ENCODE results near the gene PAPOLG. TPM values are rescaled to one million over a fixed set of nuclear protein-coding genes. Genes with fewer than 3 reads are reported as not detected.

The PAPOLG gene
- total RNA-seq (2012; rRNA removed) (12.4 and 17.5 TPM in 2 replicates), polyA plus RNA-seq (2012; rRNA removed) (3.4 and 3.5 TPM in 2 replicates), Bru-seq, nascent RNA (percentile 68 among the genes with signal in this experiment), BruChase-seq, experiment 1, labeled RNA remaining after a 6-hour chase (percentile 79 among the genes with signal in this experiment), BruChase-seq, experiment 2, labeled RNA remaining after a 2-hour chase (percentile 73 among the genes with signal in this experiment)
- 0.46 and 0.67 TPM in 2 replicates for polyA plus RNA-seq (2012; cell fraction: cytosol; rRNA removed)
- 1.1 and 7.8 TPM in 2 replicates for polyA plus RNA-seq (2012; cell fraction: nucleus; rRNA removed; ENCODE audit: low replicate concordance)
- long read RNA-seq, full-length matches to known transcripts, result 3 of 4 reads
- long read RNA-seq, partial matches to known transcripts, result 0 of 4 reads
- long read RNA-seq, other reads (novel, unspliced or antisense), result 1 of 4 reads

DNA sequence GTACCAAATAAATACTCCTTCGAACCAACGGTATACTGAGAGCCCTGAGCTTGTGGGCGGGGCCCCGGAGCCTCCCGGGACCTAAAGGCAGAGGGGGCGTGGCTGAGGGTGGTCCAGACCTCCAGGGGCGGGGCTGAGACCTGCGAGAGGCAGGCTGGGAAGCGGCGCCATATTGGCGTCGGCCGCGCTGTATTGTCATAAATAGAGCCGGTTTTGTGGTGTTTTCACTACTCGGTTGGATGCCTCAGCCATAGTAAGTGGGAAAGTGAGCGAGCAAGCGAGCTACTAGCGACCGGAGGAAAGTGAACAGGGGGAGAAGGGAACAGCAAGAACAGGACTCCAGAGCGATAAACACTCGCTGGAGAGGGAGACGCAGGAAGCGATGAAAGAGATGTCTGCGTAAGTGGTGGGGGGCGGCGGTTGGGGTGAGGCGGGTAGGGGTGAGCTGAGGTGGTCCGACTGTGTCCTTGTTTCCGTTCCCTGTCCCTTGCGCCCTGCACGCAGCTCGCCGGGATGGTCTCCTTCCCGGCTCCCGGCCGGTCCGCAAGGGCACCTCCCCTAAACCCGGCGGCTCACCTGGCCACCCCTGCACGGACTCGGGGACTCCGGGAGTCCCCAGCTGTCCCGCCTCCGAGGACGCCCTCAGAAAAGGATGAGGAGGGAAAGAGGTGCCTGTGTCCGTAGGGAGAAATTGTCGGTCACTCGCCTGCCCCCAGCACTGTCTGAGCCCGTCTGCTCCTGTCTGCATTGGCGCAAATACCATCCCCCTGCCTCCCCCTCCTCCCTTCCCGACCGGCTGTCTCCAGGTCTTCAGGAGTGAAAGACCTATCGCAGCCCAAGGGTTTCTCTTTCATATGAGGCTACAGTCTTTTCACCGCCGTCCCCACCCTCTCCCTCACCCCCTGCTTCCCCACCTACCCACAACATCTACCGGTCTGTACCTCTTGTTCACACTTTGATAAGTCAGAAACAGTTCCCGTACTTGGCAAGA, at the start of gene PAPOLG:
PAPOLG (plus strand) TSS at position 172 of the 991 bp plus-strand sequence; CDS start at position 383, 211 bp downstream.
- dilution Hi-C loops (cut with HindIII; ENCODE audit: low sequenced_read_pairs, unreplicated experiment), result no loop called here
- Histone ChIP-seq H3K9ac (ENCODE audit: low read depth, low read length) (peak within 1 kb of the TSS; percentile 98), H3K27me3 (ENCODE audit: control insufficient read depth, insufficient read depth, low read length) (no peaks in the 10 kb centered on the region), H2BK20ac (ENCODE audit: low read depth, low read length) (no peak within 1 kb of the TSS), H3K27ac (ENCODE audit: insufficient read depth, low read length) (peak within 1 kb of the TSS; percentile 90), H3K4me1 (ENCODE audit: control insufficient read depth, insufficient read depth, low read length) (peaks cover 2% of the 10 kb centered on the region; the same call in 1 of the 2 replicates), H4K20me1 (ENCODE audit: insufficient read depth, low read length) (no peaks in the 10 kb centered on the region; the same call in 1 of the 2 replicates), H2BK15ac (ENCODE audit: low read depth, low read length) (0 out of 3 replicates have a peak within 1 kb of the TSS, but pooled peaks have one; percentile 53), H4K5ac (ENCODE audit: low read depth, low read length) (peak within 1 kb of the TSS; percentile 95), H3K4me2 (ENCODE audit: low read depth, low read length) (peak within 1 kb of the TSS; percentile 93), H2AK9ac (replicated peaks; ENCODE audit: low read depth, low read length, poor library complexity) (peak within 1 kb of the TSS; percentile 89), H2BK5ac (ENCODE audit: low read depth, low read length, poor library complexity, severe bottlenecking) (peak within 1 kb of the TSS; percentile 76), H4K91ac (ENCODE audit: insufficient read depth, low read depth, low read length) (peak within 1 kb of the TSS; percentile 88), H4K8ac (ENCODE audit: low read depth in 2 of 2, low read length in 2 of 2) (peak within 1 kb of the TSS; percentile 82 to 96), H3K56ac (ENCODE audit: extremely low read depth, insufficient read depth, low read length) (peak within 1 kb of the TSS; percentile 87; the same call in 1 of the 2 replicates), H3K4me3 (ENCODE audit: insufficient read depth, low read depth, low read length) (peak within 1 kb of the TSS; percentile 96), H2AFZ (replicated peaks; ENCODE audit: low read length, poor library complexity) (peak within 1 kb of the TSS; percentile 95), H3K14ac (replicated peaks; ENCODE audit: low read depth, low read length) (peak within 1 kb of the TSS; percentile 94), H3K9me1 (ENCODE audit: insufficient read depth, low read length) (peaks cover 2% of the 10 kb centered on the region; the same call in 1 of the 2 replicates), H3K9me3 (ENCODE audit: control insufficient read depth, insufficient read depth, low read length) (no peaks in the 10 kb centered on the region), H2AK5ac (ENCODE audit: low read depth, low read length) (no peak within 1 kb of the TSS), H2BK120ac (ENCODE audit: low read depth, low read length) (0 out of 2 replicates have a peak within 1 kb of the TSS, but pooled peaks have one; percentile 59), H3K23ac (ENCODE audit: low read depth, low read length) (peak within 1 kb of the TSS; percentile 86), H3K36me3 (ENCODE audit: control insufficient read depth, insufficient read depth, low read length) (peaks cover 3% of the 10 kb centered on the region), H3K79me1 (ENCODE audit: low read depth in 1 of 2, low read length in 2 of 2) (peaks cover 12 to 36% of the 10 kb centered on the region in 2 experiments), H3K18ac (ENCODE audit: low read depth, low read length) (peak within 1 kb of the TSS; percentile 94), H3K4ac (ENCODE audit: low read depth, low read length) (peak within 1 kb of the TSS; percentile 89)
- BruUV-seq (replicated peaks), result no TSS peak
- intact Hi-C loops (cut with micrococcal nuclease), result no loop called here
- TF ChIP-seq POLR2A (IDR thresholded peaks at IDR 0.05; ENCODE audit: low read depth, low read length), result peak; percentile 74; the same call in 1 of the 2 replicates
- no peak for TF ChIP-seq CEBPB (IDR thresholded peaks at IDR 0.05; ENCODE audit: low read depth, low read length)
- TF ChIP-seq MXI1 (IDR thresholded peaks at IDR 0.05; ENCODE audit: borderline replicate concordance, low read depth, low read length), result 0 out of 2 replicates have a peak, but pooled peaks have one; percentile 13
- in situ Hi-C loops (cut with MboI; ENCODE audit: low sequenced_read_pairs), result no loop called here
- ATAC-seq (ENCODE audit: low read depth), result peak; percentile 100
- POLR2A ChIA-PET (ENCODE audit: unreplicated experiment), result no interaction called here
- 0% methylated on average over 19 of the region's 58 CpGs; no CpG with 5 or more reads in 1 of the 2 experiments for whole genome bisulfite sequencing, 2 experiments (ENCODE audit: extremely low coverage in 2 of 2, insufficient read length in 1 of 2)
- CTCF ChIA-PET, result interaction anchor here (1.0 kb wide), 3 partner anchors 14 to 49 kb away, joined by 3 to 5 read pairs (median 3); no protein-coding TSS in a partner anchor
- peak; percentile 85 for DNase-seq
